HG03378 (cell line): ENCODE data around the gene CDK7.
"Not testable (repeated sequence)": the region's sequence is repeated elsewhere in the genome, so short reads cannot be mapped to it uniquely, and the experiment has no call there.

Experiments
- ATAC-seq: cut with Tn5 transposase; IDR thresholded peaks from one replicate; pipeline ENCODE4 v1.9.1; 2021; ENCODE audit warnings: mild to moderate bottlenecking, moderate library complexity; ENCODE audit not compliant: unreplicated experiment

Gene CDK7

DNA sequence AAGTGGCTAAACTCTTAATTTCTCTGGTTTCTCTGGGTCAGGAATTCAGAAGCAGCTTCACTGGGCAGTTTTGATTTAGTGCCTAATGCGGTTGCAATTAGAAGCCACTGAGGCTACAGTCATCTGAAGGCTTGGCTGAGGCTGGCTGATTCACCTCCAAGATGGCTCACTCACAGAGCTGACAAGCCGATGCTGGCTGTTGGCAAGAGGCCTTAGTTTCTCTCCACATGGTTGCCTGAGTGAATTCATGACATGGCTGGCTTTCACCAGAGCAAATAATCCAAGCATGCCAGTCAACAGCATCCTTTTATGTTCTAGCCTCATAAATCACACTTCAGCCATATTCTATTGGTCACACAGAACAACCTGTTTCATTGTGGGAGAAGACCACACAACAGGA, 2.8 kb upstream of the CDK7 start:
- ATAC-seq = no peak

DNA sequence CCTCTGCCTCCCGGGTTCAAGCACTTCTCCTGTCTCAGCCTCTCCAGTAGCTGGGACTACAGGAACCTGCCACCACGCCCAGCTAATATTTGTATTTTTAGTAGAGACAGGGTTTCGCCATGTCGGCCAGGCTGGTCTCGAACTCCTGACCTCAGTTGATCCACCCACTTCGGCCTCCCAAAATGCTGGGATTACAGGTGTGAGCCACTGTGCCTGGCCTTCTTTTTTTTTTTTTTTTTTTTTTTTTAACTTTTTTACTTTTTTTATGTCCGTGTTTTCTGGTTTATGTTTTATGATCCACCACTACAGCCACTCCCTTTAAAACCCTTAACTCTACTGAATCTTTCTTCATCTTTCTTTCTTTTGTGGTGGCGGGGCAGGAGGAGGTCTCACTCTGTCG, 2.0 kb downstream of the CDK7 start:
- not testable (repeated sequence) for ATAC-seq

- ATAC-seq = no peak
Observed at GRCh38 chr5:69237877-69238276, 3.2 kb downstream of the CDK7 start.

DNA sequence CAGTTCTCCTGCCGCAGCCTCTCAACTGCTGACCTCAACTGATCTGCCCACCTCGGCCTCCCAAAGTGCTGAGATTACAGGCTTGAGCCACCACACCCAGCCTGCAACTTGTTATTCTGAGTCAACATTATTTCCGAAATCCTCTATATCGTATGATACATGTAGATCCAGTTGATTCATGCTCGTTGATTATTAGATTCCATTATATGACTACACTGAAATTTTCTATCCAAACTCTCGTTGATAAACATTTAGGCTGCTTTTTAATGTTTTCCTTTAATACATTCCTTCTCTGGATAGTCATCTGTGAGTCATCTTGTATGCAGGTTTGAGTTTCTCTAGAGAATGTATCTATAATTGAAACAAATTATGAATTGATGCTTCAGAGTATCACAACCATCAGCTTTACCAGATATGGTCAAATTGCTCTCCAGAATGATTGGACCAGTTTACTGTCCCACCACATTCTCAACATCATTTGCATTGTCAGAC, 4.1 kb downstream of the CDK7 start:
- ATAC-seq = no peak

- ATAC-seq = no peak
Observed at GRCh38 chr5:69242215-69242927, 7.7 kb downstream of the CDK7 start.

DNA sequence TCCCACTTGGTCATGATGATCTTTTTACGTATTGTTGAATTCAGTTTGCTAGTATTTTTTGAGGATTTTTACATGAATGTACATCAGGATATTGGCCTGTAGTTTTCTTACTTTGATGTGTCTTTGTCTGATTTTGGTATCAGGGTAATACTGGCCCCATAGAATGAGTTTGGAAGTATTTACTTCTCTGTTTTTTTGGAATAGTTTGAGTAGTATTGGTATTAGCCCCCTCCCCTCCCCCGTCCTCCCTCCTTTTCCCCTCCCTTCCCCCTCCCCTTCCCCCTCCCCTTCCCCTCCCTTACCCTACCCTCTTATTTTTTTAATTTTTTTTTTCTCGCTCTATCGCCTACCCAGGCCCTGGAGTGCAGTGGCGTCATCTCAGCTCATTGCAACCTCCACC, 10.3 kb downstream of the CDK7 start:
- ATAC-seq = no peak

DNA sequence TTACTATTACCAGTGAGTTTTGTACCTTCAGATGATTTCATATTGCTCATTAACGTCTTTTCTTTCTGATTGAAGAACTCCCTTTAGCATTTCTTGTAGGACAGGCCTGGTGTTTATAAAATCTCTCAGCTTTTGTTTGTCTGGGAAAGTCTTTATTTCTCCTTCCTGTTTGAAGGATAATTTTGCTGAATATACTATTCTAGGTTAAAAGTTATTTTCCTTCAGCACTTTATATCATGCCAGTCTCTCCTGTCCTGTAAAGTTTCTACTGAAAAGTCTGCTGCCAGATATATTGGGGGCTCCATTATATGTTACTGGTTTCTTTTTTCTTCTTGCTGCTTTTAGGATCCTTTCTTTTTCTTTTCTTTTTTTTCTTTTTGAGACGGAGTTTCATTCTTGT, 13.3 kb downstream of the CDK7 start:
- ATAC-seq = no peak

DNA sequence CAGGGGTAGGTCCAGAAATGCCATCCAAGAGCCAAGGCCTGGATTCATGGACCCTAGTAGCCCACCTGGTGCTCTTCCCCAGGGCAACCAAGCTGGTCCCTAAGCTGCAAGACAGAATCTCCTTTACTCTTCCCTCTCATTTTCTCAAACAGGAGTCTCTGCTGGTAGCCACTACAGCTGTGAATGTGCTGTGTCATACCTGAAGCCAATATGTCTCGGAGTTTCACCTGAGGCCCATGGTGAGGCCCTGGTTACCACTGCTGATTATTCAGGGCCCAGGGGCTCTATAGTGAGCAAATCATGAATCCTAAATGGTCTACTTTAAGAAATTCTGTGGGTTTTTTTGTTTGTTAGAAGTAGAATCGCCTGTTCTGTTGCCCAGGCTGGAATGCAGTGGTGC, 15.9 kb downstream of the CDK7 start:
- no peak for ATAC-seq

GRCh38 chr5:69252437-69252836, 17.8 kb downstream of the CDK7 start:
- ATAC-seq = no peak

DNA sequence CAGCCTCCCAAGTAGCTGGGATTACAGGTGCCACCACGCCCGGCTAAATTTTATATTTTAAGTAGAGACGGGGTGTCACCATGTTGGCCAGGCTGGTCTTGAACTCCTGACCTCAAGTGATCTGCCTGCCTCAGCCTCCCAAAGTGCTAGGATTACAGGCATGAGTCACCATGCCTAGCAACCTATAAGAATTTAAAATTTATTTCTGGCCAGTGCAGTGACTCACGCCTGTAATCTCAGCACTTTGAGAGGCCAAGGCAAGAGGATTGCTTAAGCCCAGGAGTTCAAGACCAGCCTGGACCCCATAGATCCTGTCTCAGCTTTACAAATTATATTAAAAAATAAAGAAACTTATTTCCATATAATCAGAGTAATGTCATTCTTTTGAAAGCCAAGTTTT, 21.3 kb downstream of the CDK7 start:
- not testable (repeated sequence) for ATAC-seq

GRCh38 chr5:69257577-69257976, 22.9 kb downstream of the CDK7 start:
- no peak for ATAC-seq

GRCh38 chr5:69261034-69261433, 26.3 kb downstream of the CDK7 start:
- ATAC-seq = no peak

- ATAC-seq = no peak
Observed at GRCh38 chr5:69265931-69266330, 31.2 kb downstream of the CDK7 start.

GRCh38 chr5:69268899-69269298, 34.2 kb downstream of the CDK7 start:
- ATAC-seq = no peak

DNA sequence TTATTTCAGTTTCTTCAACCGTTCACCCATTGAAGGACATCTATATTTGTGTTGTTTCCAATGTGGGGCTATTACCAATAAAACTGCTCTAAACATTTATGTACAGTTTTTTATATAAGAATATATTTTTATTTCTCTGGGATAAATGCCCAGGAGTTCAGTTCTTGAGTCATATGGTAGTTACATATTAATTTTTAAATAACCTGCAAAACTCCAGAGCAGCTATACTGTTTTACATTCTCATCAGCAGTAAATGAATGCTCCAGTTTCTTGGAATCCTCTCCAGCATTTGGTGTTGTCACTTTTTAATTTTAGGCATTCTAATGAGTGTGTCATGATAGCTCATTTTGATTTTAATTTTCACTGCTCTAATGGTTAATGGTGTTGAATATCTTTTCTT, 36.2 kb downstream of the CDK7 start:
- no peak for ATAC-seq

DNA sequence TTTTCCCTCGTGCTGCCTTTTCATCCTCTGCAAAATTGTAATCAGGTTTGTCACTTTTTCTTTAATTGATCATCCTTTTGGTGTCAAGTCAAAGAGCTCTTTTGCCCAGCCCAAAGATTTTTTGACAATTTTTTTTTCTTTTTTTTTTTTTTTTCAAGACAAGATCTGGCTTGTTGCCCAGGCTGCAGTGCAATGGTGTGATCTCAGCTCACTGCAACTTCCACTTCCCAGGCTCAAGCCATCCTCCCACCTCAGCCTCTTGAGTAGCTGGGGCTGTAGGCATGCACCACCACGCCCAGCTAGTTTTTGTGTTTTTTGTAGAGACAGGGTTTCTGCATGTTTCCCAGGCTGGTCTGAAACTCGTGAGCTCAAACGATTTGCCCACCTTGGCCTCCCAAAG, 36.7 kb downstream of the CDK7 start:
- ATAC-seq = no peak

- no peak for ATAC-seq
Observed at GRCh38 chr5:69275563-69275962, 40.9 kb downstream of the CDK7 start.

GRCh38 chr5:69276422-69277174, 41.9 kb downstream of the CDK7 start:
- no peak for ATAC-seq

- no peak for ATAC-seq
Observed at GRCh38 chr5:69279517-69279916, 44.8 kb downstream of the CDK7 start.

DNA sequence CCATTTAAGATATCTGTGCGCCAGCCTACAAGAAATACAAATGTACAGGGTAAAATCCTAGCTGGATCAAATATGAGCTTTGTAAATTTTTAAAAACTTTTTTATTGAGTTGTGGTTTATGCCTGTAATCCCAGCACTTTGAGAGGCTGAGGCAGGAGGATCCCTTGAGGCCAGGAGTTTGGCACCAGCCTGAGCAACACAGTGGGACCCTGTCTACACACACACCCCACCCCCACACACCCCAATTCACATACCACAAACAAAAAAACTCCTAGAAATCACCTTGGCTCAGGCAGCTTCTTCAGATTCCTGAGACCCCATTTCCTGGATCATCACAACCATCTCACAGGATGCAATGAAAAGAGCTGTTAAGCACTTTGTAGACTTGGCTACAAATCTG, 46.4 kb downstream of the CDK7 start:
- no peak for ATAC-seq

GRCh38 chr5:69284203-69284602, 49.5 kb downstream of the CDK7 start:
- no peak for ATAC-seq

GRCh38 chr5:69285448-69286116, 50.9 kb downstream of the CDK7 start:
- no peak for ATAC-seq
